NCI-H460 (cell line): ENCODE measurements around the gene FETUB. TPM values are rescaled to one million over a fixed set of nuclear protein-coding genes. Genes with fewer than 3 reads are reported as not detected.
A peak's percentile ranks its signal among the peaks of the same experiment; 100 is the strongest.
"Not testable (repeated sequence)": the region's sequence is repeated elsewhere in the genome, so short reads cannot be mapped to it uniquely, and the experiment has no call there.

Experiments
- DNase-seq: peaks from one replicate; pipeline ENCODE4 v3.0.0-alpha.2; 2016; ENCODE audit warnings: low read depth; ENCODE audit errors: extremely low read depth
- total RNA-seq: library from RNA; depleted of rRNA; stranded (reverse); fragments of >200 nt; shearing (Covaris generic); gene quantifications from 2 replicates; pipeline ENCODE4 v1.2.3, GENCODE V29; 2014

FETUB gene
- total RNA-seq, 1 experiment from 2014 or later = not detected

DNA sequence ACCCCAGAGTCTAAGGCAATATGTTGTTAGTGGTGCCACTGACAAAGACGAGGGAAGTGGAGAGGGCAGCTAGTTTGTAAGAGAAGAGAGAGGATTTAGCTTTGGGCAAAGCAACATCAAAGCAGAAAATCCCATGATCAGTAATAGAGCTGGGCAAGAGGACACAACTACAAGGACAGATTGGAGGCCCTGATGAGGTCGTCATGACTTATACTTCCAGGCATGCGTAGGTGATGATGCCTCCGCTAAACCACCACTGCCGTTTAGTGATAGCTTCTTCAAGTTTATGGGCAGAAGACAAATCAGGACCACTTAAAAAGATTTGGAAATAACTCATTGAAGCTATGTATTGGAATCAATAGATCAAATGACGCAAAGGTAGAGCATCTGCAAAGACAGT is 28.2 kb downstream of the FETUB start:
- no peak for DNase-seq

DNA sequence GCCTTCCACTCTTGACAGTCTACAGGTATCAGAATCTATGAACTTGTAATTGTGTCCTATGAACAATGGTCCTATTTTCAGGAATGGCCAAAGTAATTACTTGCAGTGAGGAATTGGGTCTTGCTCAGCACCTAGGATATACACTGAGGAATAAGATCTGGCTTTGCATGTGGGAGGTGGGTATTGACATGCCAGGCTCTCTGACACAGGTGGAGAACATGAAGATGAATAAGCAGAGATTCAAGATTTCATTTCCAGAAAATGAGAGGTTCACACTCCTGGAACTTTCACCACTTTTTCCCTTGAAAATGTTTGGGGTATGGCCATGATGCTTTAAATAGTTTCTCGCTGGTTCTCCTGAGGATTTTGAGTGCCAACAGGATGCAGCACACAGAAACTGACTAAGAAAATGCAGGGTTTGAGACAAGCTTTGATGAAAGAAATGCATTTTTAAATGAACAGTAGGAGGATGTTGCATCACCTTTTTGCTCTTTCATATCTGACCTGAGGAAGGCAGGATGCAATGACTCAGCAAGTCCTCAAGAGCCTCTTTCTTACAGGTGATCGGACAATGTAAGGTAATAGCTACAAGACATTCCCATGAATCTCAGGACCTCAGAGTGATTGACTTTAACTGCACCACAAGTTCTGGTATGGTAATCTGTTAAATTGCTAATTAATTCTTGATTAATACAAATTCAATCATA is 29.3 kb downstream of the FETUB start:
- peak; percentile 4 for DNase-seq

DNA sequence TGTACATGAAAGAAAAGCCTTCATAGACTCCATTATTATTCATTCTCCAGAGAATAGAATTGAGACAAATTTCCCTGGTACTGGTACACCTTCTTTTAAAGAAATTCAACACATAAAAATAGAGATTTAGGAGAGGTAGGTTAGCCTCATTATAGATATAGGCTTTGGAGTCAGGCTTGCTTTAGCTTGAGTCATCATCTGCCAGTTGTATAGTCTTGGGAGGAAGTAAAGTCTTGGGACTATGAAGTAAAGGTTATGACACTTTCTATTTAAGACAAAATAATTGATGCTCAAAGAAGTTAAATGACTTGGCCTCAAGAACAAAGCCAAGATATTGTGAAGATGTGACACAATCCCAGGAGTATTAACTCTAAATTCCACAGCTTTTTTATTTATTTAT is 30.0 kb downstream of the FETUB start:
- DNase-seq = no peak

DNA sequence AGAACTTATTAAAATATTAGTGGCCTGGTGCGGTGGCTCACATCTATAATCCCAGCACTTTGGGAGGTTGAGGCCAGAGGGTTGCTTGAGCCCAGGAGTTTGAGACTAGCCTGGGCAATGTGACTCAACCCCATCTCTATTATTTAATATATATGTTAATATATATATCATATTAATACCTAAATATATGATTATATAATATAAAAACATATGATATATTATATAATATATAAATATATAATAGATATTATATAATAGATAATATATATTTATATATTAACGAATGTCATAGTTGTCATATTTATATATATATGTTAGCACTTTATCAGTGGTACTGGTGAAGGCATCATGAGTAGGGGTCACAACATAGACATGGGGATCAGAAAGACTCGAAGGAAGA is 30.9 kb downstream of the FETUB start:
- no peak for DNase-seq

DNA sequence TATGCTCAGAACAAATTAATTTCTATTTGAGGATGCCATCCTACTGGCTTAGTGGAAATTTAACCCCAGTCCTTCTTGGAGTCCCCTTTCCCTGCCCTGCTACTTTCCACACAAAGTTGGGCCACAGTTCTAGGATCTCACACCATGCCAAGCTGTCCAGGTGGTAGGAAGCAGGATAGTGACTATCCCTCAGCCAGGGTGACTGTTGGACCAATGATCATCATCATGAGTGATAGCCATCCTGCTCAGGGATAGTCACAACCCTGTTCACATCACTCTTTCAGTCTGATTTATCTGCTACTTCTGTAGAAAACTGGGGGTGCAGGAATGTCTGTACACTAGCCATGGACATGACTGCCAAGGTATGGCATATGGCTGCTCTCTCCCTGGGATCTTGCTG is 38.4 kb downstream of the FETUB start:
- DNase-seq = no peak

DNA sequence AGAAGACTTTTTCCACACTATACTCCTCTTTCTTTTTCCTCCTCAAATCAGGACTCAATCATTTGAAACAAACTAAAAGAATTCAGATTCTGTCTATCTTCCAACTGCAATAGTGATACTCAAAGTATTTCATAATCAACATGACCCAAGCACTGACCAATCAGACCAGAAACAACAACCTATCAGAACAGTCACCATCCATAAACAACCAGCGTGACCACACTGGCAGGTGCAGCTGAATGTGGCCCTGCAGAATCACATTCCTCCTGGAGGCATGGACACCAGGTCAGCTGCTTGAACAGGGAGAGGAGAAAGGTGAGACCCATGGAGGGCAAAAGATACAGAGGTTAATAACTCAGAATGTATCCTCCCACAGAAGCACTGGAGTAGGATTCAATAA is 39.0 kb downstream of the FETUB start:
- DNase-seq = no peak

DNA sequence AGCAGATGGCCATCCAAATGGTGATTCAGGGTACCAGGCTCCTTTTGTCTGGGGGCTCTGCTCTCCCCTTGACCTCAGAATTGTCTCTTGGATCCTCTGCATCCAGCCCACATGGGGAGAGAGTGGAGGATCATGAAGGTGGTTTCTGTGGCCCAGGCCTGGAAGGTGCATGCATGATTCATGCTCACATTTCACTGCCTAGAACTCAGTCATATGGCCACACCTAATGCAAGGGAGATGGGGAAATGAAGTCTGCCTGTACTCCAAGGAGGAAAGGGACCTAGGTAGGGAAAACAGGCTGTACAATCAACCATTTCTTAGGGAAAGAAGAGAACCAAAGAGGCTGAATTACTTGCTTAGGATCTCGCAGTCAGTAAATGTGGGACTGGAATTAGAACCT is 40.7 kb downstream of the FETUB start:
- no peak for DNase-seq

DNA sequence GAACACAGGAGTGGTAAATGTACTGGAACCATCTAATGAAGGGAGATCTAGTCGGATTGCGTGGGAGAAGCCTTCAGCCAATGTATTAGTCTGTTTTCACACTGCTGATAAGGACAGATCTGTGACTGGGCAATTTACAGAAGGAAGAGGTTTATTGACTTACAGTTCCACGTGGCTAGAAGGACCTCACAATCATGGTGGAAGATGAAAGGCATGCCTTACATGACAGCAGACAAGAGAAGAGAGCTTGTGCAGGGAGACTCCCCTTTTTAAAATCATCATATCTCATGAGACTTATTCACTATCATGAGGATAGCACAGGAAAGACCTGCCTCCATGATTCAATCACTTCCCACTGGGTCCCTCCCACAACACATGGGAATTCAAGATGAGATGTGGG is 42.6 kb downstream of the FETUB start:
- DNase-seq = no peak

DNA sequence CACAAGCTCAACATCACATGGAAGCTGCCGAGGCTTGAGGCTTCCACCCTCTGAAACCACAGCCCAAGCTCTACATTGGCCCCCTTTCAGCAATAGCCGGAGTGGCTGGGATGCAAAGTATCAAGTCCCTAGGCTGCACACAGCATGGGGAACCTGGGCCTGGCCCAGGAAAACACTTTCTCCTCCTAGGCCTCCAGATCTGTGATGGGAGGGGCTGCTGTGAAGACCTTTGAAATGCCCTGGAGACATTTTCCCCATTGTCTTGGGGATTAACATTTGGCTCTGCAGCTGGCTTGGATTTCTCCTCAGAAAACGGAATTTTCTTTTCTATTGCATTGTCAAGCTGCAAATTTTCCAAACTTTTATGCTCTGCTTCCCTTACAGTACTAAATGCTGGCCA is 43.8 kb downstream of the FETUB start:
- DNase-seq = no peak

DNA sequence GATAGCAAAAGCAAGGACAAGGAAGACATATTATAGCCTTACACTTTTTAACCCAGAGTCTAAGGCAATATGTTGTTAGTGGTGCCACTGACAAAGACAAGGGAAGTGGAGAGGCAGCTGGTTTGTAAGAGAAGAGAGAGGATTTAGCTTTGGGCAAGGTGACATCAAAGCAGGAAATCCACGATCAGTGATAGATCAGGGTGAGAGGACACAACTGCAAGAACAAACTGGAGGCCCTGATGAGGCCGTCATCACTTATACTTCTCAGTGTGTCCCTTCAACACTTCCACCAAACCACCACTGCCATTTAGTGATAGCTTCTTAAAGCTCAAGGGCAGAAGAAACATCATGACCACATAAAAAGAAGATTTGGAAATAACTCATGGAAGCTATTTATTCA is 46.3 kb downstream of the FETUB start:
- DNase-seq = not testable (repeated sequence)

DNA sequence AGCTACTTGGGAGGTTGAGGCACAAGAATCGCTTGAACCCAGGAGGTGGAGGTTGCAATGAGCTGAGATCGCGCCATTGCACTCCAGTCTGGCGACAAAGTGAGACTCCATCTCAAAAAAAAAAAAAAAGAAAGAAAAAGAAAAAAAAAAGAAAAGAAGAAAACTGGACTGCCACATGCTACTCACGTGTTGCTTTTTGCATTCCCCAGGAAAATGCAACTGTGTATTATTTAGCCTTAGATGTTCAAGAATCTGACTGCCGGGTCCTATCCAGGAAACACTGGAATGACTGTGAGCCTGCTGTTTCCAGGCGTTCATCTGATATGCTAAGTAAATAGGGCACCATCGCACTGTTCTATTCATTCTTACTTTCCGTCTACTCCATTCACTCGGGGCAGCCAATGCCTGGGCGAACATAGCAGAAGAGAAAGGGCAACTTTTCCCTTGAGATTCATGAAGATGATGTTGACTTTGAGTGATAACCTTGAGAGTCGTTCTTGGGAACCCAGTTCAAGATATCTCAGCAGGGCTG is 47.0 kb downstream of the FETUB start:
- no peak for DNase-seq

DNA sequence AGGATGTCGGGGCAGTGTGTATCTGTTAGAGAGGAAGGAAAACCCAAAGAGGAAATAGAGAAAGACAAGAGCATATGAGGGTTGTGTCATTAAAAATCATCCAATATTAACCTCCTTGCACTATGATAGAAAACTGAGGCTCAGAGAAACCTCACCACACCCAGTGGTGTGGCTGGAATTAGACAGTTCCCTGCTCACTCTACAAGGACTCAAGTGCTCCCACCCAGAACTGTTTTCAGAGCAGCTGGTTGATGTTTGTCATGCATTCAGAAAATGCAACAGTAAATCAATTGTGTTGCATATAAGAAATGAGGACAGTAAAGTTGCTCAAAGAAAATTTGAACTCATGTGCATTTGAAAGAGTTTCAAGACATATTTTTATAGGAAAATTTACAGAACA is 50.1 kb downstream of the FETUB start:
- not testable (repeated sequence) for DNase-seq

DNA sequence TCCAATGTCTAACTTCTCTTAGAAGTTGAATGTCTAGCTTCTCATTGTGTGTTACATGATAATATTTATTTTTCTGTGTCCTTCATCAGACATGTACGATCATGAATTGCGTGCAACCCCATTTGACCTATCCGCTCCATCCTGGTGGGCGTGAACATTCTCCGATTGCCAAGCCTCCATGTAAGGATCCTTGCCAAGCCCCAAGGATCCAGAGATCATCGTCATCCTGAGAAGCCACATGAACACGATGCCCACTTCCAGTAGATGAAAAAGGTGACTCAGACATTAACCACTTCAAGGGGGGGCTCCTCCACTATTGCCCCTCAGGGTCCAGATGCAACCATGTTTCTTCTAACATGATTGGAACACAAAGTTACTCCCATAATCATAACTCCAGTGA is 51.5 kb downstream of the FETUB start:
- no peak for DNase-seq

DNA sequence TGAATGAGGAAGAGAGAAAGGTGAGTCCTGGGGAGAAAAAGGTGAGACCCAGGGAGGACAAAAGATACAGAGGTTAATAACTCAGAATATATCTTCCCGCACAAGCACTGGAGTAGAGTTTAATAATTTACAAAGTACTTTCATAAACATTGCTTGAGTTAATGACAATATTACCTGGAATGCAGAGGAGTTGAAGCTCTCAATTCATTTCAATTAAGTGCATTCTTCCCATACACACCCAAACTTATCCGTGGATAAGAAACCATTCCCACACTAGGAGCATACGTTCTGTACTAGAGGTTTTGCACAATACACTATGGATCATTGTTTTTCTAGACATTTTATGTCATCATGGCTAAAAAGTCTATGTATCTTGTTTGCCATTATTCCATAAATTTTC is 53.6 kb downstream of the FETUB start:
- DNase-seq = no peak

DNA sequence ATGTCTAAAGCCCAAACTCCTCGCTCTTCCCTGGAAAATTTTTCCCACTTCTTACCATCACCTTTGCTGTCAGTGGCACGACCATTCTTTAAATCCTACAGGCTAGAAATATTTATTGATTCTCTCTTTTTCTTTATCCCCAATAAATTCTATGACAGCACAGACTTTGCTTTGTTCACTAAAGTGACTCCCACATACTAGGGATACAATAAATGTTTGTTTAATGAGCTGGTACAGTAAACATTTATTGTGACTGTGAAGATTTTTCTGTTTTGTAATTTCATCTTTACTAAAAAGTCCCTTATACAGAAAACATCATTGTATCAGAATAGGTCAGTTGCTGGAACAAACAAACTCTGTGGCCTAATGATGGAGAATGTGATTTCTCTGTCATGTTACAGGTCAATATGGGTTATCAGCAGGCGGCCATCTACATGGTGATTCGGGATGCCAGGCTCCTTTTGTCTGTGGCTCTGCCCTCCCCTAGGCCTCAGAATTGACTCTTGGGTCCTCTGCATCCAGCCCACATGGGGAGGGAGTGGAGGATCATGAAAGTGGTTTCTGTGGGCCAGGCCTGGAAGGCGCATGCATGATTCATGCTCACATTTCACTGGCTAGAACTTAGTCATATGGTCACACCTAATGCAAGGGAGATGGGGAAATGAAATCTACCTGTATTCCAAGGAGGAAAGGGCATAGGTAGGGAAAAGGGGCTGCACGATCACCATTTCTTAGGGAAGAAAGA is 54.3 kb downstream of the FETUB start:
- DNase-seq = no peak

DNA sequence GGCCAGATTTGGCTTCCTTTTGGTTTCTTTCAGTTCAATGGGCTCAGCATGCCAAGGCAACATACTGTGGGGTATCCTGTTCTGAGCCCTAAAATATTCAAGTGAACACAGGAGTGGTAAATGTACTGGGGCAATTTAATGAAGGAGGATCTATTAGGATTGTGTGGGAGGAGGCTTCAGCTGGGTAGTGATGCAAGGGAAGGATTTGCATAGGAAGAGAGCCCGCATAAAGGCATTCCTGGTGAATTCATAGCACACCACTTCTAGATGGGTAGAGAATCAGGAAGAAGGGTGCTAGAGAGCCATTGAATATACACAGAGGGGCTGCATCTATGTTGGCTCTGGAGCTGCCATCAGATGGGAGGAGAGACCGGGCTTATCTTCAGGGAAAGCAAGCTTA is 56.3 kb downstream of the FETUB start:
- no peak for DNase-seq

DNA sequence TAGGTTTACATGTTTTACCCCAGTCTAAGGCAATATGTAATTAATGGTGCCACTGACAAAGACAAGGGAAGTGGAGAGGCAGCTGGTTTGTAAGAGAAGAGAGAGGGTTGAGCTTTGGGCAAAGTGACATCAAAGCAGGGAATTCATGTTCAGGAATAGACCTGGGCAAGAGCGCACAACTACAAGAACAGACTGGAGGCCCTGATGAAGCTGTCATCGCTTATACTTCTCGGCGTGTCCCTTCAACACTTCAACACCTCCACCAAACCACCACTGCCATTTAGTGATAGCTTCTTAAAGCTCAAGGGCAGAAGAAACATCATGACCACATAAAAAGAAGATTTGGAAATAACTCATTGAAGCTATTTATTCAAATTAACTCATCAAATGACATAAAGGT is 57.3 kb downstream of the FETUB start:
- DNase-seq = no peak

DNA sequence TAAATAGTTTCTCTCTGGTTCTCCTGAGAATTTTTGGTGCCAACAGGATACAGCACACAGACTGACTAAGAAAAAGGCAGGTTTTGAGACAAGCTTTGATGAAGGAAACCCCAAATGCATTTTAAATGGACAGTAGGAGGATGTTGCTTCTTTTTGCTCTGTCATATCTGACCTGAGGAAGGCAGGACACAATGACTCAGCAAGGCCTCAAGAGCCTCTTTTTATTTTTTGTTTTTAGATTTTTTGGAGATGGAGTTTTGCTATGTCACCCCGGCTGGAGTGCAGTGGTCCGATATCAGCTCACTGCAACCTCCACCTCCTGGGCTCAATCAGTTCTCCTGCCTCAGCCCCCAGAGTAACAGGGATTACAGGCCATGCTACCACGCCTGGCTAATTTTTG is 60.1 kb downstream of the FETUB start:
- no peak for DNase-seq

DNA sequence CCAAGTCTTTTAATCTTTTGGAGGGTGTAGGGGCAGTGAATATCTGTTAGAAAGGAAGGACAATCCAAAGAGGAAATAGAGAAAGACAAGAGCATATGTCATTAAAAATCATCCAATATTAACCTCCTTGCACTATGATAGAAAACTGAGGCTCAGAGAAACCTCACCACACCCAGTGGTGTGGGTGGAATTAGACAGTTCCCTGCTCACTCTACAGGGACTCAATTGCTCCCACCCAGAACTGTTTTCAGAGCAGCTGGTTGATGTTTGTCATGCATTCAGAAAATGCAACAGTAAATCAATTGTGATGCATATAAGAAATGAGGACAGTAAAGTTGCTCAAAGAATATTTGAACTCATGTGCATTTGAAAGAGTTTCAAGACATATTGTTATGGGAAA is 62.3 kb downstream of the FETUB start:
- not testable (repeated sequence) for DNase-seq
